H1 (cell line): ENCODE measurements around the gene IL17RE. TPM values are rescaled to one million over a fixed set of nuclear protein-coding genes. Genes with fewer than 3 reads are reported as not detected.
"Not testable (repeated sequence)": the region's sequence is repeated elsewhere in the genome, so short reads cannot be mapped to it uniquely, and the experiment has no call there.

Experiments used
- CTCF ChIA-PET: fragments of 300-600 bp; sonication (Branson Sonifier 250); formaldehyde crosslinking; loops from one replicate; lab custom pipeline; 2021; ENCODE audit not compliant: partially characterized antibody; lab: Charles Lee
- POLR2A ChIA-PET: fragments of 300-600 bp; sonication (Branson Sonifier 250); formaldehyde crosslinking; loops from one replicate; lab custom pipeline; 2021; ENCODE audit warnings: inconsistent platforms; ENCODE audit not compliant: partially characterized antibody; lab: Charles Lee
- DNase-seq, 2 experiments: peaks; one replicate each; pipeline versions ENCODE4 v3.0.0 to v3.0.0-alpha.2; 2010 to 2022; ENCODE audit warnings: low spot score in 2 of 2, low read depth in 1 of 2, mixed read lengths in 1 of 2
- FAIRE-seq: peaks from 2 replicates; lab custom pipeline; 2011; peaks lifted over from hg19 to GRCh38; lab: Jason Lieb, UNC
- H2AFZ ChIP-seq: 2 replicates; pipeline ENCODE4 v1.8.1; 2012; ENCODE audit warnings: low read length, inconsistent platforms
- H2AK5ac ChIP-seq: 2 replicates; pipeline ENCODE4 v1.6.1; 2013; ENCODE audit warnings: low read depth, low read length
- H2BK120ac ChIP-seq: replicated peaks from 2 replicates; pipeline ENCODE3; 2013; ENCODE audit warnings: low read depth, low read length, inconsistent platforms
- H2BK12ac ChIP-seq: 2 replicates; pipeline ENCODE4 v1.6.1; 2013; ENCODE audit warnings: low read depth, low read length
- H2BK15ac ChIP-seq: 2 replicates; pipeline ENCODE4 v1.6.1; 2013; ENCODE audit warnings: low read length
- H2BK20ac ChIP-seq: 2 replicates; pipeline ENCODE4 v1.6.1; 2013; ENCODE audit warnings: low read length
- H2BK5ac ChIP-seq: 2 replicates; pipeline ENCODE4 v1.6.1; 2013; ENCODE audit warnings: low read depth, low read length
- H3K14ac ChIP-seq: 2 replicates; pipeline ENCODE4 v1.6.1; 2013; ENCODE audit warnings: inconsistent platforms; ENCODE audit not compliant: insufficient read length
- H3K18ac ChIP-seq: 2 replicates; pipeline ENCODE4 v1.6.1; 2013; ENCODE audit warnings: low read length; ENCODE audit errors: extremely low read depth
- H3K23ac ChIP-seq: 2 replicates; pipeline ENCODE4 v1.6.1; 2013; ENCODE audit warnings: inconsistent platforms; ENCODE audit not compliant: insufficient read length
- H3K23me2 ChIP-seq: 2 replicates; pipeline ENCODE4 v1.6.1; 2013; ENCODE audit warnings: low read depth, low read length
- H3K27ac ChIP-seq: 2 replicates; pipeline ENCODE4 v1.6.1; 2011; ENCODE audit warnings: low read depth, low read length, inconsistent platforms
- H3K27me3 ChIP-seq, 4 experiments: replicated peaks in 1 of 4; 1 replicate in 1 of 4; 2 replicates in 3 of 4; pipeline versions ENCODE4 v1.6.1 to v1.8.1; 2011 to 2013; ENCODE audit warnings: low read length in 3 of 4, mild to moderate bottlenecking in 3 of 4, inconsistent platforms in 2 of 4, mixed read lengths in 2 of 4, moderate library complexity in 1 of 4; ENCODE audit not compliant: control insufficient read depth in 3 of 4, insufficient read depth in 3 of 4; ENCODE audit errors: extremely low read depth in 1 of 4
- H3K36me3 ChIP-seq, 4 experiments: 2 replicates each; pipeline versions ENCODE4 v1.6.1 to v1.8.1; 2011 to 2013; ENCODE audit warnings: mild to moderate bottlenecking in 4 of 4, low read length in 3 of 4, moderate library complexity in 2 of 4, control low read depth in 1 of 4, inconsistent platforms in 1 of 4; ENCODE audit not compliant: insufficient read depth in 4 of 4, control insufficient read depth in 2 of 4
- H3K4ac ChIP-seq: replicated peaks from 2 replicates; pipeline ENCODE3; 2013; ENCODE audit warnings: low read length, low read depth, mixed read lengths, inconsistent platforms; ENCODE audit not compliant: insufficient read length
- H3K4me1 ChIP-seq, 4 experiments: replicated peaks in 1 of 4; 1 replicate in 1 of 4; 2 replicates in 3 of 4; pipeline versions ENCODE4 v1.6.1 to v1.8.1; 2011 to 2013; ENCODE audit warnings: low read length in 3 of 4, inconsistent platforms in 2 of 4, mixed read lengths in 1 of 4; ENCODE audit not compliant: insufficient read depth in 4 of 4, control insufficient read depth in 3 of 4
- H3K4me2 ChIP-seq, 2 experiments: 2 replicates each; pipeline versions ENCODE4 v1.6.1 to v1.8.1; 2011 to 2013; ENCODE audit warnings: low read depth in 2 of 2, low read length in 2 of 2, control low read depth in 1 of 2, inconsistent platforms in 1 of 2, mild to moderate bottlenecking in 1 of 2; ENCODE audit not compliant: insufficient read depth in 1 of 2
- H3K4me3 ChIP-seq, 4 experiments: fragments of 200-600, 300-600 bp in 1 of 4; sonication (generic), shearing (Covaris generic), sonication (Bioruptor Twin) in 1 of 4; 2 replicates each; pipeline versions ENCODE4 v1.5.1 to v1.8.1; 2011 to 2016; ENCODE audit warnings: low read length in 4 of 4, low read depth in 3 of 4, control low read depth in 2 of 4, inconsistent platforms in 2 of 4, mild to moderate bottlenecking in 2 of 4, mixed read lengths in 1 of 4, moderate library complexity in 1 of 4; ENCODE audit not compliant: insufficient read depth in 2 of 4; ENCODE audit errors: extremely low read depth in 1 of 4
- H3K56ac ChIP-seq: replicated peaks from 2 replicates; pipeline ENCODE3; 2013; ENCODE audit warnings: low read depth, mild to moderate bottlenecking, mixed read lengths, low read length, inconsistent platforms; ENCODE audit not compliant: insufficient read length
- H3K79me1 ChIP-seq: 2 replicates; pipeline ENCODE4 v1.6.1; 2013; ENCODE audit warnings: low read depth, low read length, control low read depth
- H3K79me2 ChIP-seq, 2 experiments: 2 replicates each; pipeline versions ENCODE4 v1.6.1 to v1.8.1; 2012 to 2013; ENCODE audit warnings: low read length in 2 of 2, mild to moderate bottlenecking in 2 of 2, inconsistent platforms in 1 of 2; ENCODE audit not compliant: insufficient read depth in 2 of 2, control insufficient read depth in 1 of 2
- H3K9ac ChIP-seq, 4 experiments: replicated peaks in 1 of 4; 1 replicate in 1 of 4; 2 replicates in 3 of 4; pipeline versions ENCODE4 v1.6.1 to v1.8.1; 2011 to 2013; ENCODE audit warnings: low read depth in 3 of 4, low read length in 3 of 4, control low read depth in 2 of 4, mild to moderate bottlenecking in 2 of 4, moderate library complexity in 2 of 4, inconsistent platforms in 1 of 4; ENCODE audit errors: extremely low read depth in 1 of 4
- H3K9me3 ChIP-seq, 2 experiments: 2 replicates each; pipeline versions ENCODE4 v1.6.1 to v1.8.1; 2012 to 2013; ENCODE audit warnings: mild to moderate bottlenecking in 2 of 2, moderate library complexity in 2 of 2, control low read depth in 1 of 2, inconsistent platforms in 1 of 2, low read depth in 1 of 2, low read length in 1 of 2, mixed read lengths in 1 of 2; ENCODE audit not compliant: insufficient read depth in 2 of 2
- H4K20me1 ChIP-seq, 2 experiments: replicated peaks in 1 of 2; 2 replicates each; pipeline versions ENCODE3 to v1.8.1; 2011 to 2013; ENCODE audit warnings: inconsistent platforms in 2 of 2, low read length in 2 of 2, mild to moderate bottlenecking in 1 of 2; ENCODE audit not compliant: insufficient read depth in 2 of 2, control insufficient read depth in 1 of 2
- H4K5ac ChIP-seq: 2 replicates; pipeline ENCODE4 v1.6.1; 2013; ENCODE audit warnings: low read length, low read depth, mixed read lengths, inconsistent platforms; ENCODE audit not compliant: insufficient read length
- H4K8ac ChIP-seq: 2 replicates; pipeline ENCODE4 v1.8.0; 2013; ENCODE audit warnings: mild to moderate bottlenecking, moderate library complexity, low read length, inconsistent platforms; ENCODE audit not compliant: insufficient read depth; ENCODE audit errors: extremely low read depth
- H4K91ac ChIP-seq: replicated peaks from 2 replicates; pipeline ENCODE3; 2013; ENCODE audit warnings: low read length, mixed read lengths, inconsistent platforms; ENCODE audit not compliant: insufficient read length
- WGBS, 2 experiments: shearing (Covaris generic) in 1 of 2; methylation state at CpG; one replicate each; pipeline versions ENCODE4 v1.1.6 to v1.1.7; 2013 to 2015; ENCODE audit warnings: low lambda C conversion rate in 2 of 2, mixed read lengths in 2 of 2, inconsistent platforms in 1 of 2, low coverage in 1 of 2, missing lambda C conversion rate in 1 of 2; ENCODE audit not compliant: insufficient replicate concordance in 2 of 2, insufficient coverage in 1 of 2, insufficient read length in 1 of 2; ENCODE audit errors: extremely low coverage in 1 of 2, missing lambda C conversion rate in 1 of 2; 5-methylcytosine and 5-hydroxymethylcytosine counted together
- polyA plus RNA-seq, 7 experiments: library from polyadenylated mRNA; depleted of rRNA in 3 of 7; stranded (reverse) in 5 of 7; unstranded in 2 of 7; fragments of >200 nt in 5 of 7; fragments of 200-250 nt in 2 of 7; gene quantifications; 1 replicate in 5 of 7; 2 replicates in 1 of 7; 4 replicates in 1 of 7; pipeline versions ENCODE4 v1.2.1 to v1.2.3, GENCODE V29; 2011 to 2013; ENCODE audit warnings: missing spikeins in 2 of 7, mixed read lengths in 2 of 7
- total RNA-seq: library from RNA; stranded (reverse); fragmentation: NEBNext Ultra II Directional; extraction: Animal tissue kit (Norgen Biotek cat#: 25700); gene quantifications from 2 replicates; pipeline ENCODE4 v1.2.1, GENCODE V29; 2021

IL17RE gene
- total and polyA plus RNA-seq, 2 of the 8 experiments (the other 6 are each of a cell fraction or from before 2014, with no cell fraction given), result 3.4 to 4.9 TPM

GRCh38 chr3:9865125-9865637 lies 37.5 kb upstream of the IL17RE start:
- 94% methylated on average over 10 of the region's 10 CpGs; no CpG with 5 or more reads in 1 of the 2 experiments for WGBS, 2 experiments
- H3K79me2 ChIP-seq, H3K9me3 ChIP-seq, POLR2A ChIA-PET, H2AK5ac ChIP-seq, H3K9ac ChIP-seq, H3K4ac ChIP-seq, H2BK15ac ChIP-seq, H3K23me2 ChIP-seq, H3K4me2 ChIP-seq, H4K91ac ChIP-seq, H3K4me3 ChIP-seq, H4K8ac ChIP-seq, H3K36me3 ChIP-seq, DNase-seq, H4K20me1 ChIP-seq, FAIRE-seq, H2BK12ac ChIP-seq, H2BK120ac ChIP-seq, H2BK5ac ChIP-seq, H3K27ac ChIP-seq, H3K79me1 ChIP-seq, H2AFZ ChIP-seq, H3K14ac ChIP-seq, H3K18ac ChIP-seq, H4K5ac ChIP-seq, H3K4me1 ChIP-seq, H2BK20ac ChIP-seq, H3K56ac ChIP-seq, H3K23ac ChIP-seq: not testable (repeated sequence)
- CTCF ChIA-PET, result interaction anchor here (1.2 to 1.7 kb wide), 6 partner anchors 15 to 84 kb away, joined by 3 to 9 read pairs (median 4); partner anchors contain the start of genes CIDEC, CRELD1 and IL17RC
- peaks cover 0 to 12% (median 4%) of the 10 kb centered on the region in 4 experiments; a peak in 3 of 7 replicates for H3K27me3 ChIP-seq
